Activated CD4-positive, alpha-beta T cell treated with anti-CD3 and anti-CD28 coated beads, Interleukin-2, Interleukin-6, amounts not matched to agents 100 ng/mL and 50 ng/mL, durations not matched to agents 16 hours and 8 hours (primary cell): ENCODE measurements around the gene MED9.

Experiments
- DNase-seq: peaks from one replicate; pipeline ENCODE4 v3.0.0-alpha.2; 2020

MED9 gene

GRCh38 chr17:17518951-17519350 lies 42.2 kb downstream of the MED9 start:
- DNase-seq: no peak

GRCh38 chr17:17519886-17520285 lies 43.1 kb downstream of the MED9 start:
- no peak for DNase-seq

- no peak for DNase-seq
Observed at GRCh38 chr17:17520599-17521232, 43.9 kb downstream of the MED9 start.

GRCh38 chr17:17523001-17523730 lies 46.4 kb downstream of the MED9 start:
- DNase-seq: no peak

- no peak for DNase-seq
Observed at GRCh38 chr17:17523731-17524490, 47.1 kb downstream of the MED9 start.

GRCh38 chr17:17525311-17525710 lies 48.5 kb downstream of the MED9 start:
- DNase-seq: no peak

GRCh38 chr17:17525956-17526355 lies 49.2 kb downstream of the MED9 start:
- DNase-seq: no peak

- DNase-seq: no peak
Observed at GRCh38 chr17:17526369-17526768, 49.6 kb downstream of the MED9 start.

- DNase-seq: no peak
Observed at GRCh38 chr17:17527534-17527933, 50.7 kb downstream of the MED9 start.

GRCh38 chr17:17527956-17528500 lies 51.2 kb downstream of the MED9 start:
- DNase-seq: no peak

GRCh38 chr17:17528696-17529652 lies 52.2 kb downstream of the MED9 start:
- DNase-seq: no peak

GRCh38 chr17:17531156-17531555 lies 54.4 kb downstream of the MED9 start:
- no peak for DNase-seq

GRCh38 chr17:17532991-17533390 lies 56.2 kb downstream of the MED9 start:
- DNase-seq: no peak

GRCh38 chr17:17533901-17534441 lies 57.2 kb downstream of the MED9 start:
- no peak for DNase-seq

- DNase-seq: no peak
Observed at GRCh38 chr17:17535957-17536356, 59.2 kb downstream of the MED9 start.

- DNase-seq: no peak
Observed at GRCh38 chr17:17536702-17537101, 59.9 kb downstream of the MED9 start.

- no peak for DNase-seq
Observed at GRCh38 chr17:17537311-17538099, 60.7 kb downstream of the MED9 start.

GRCh38 chr17:17538417-17539391 lies 61.9 kb downstream of the MED9 start:
- no peak for DNase-seq

- DNase-seq: no peak
Observed at GRCh38 chr17:17539591-17539990, 62.8 kb downstream of the MED9 start.

- no peak for DNase-seq
Observed at GRCh38 chr17:17540278-17540906, 63.6 kb downstream of the MED9 start.
